Common myeloid progenitor, CD34-positive (primary cell): Measurements from ENCODE around the gene CAPZA3.
"Not testable (repeated sequence)": the region's sequence is repeated elsewhere in the genome, so short reads cannot be mapped to it uniquely, and the experiment has no call there.

ENCODE experiments used
- CTCF ChIA-PET: fragments of 350-600 bp; sonication (Branson Sonifier 250); formaldehyde crosslinking; loops from one replicate; lab custom pipeline; 2021; ENCODE audit warnings: antibody characterized with exemption; lab: Charles Lee
- POLR2A ChIA-PET: fragments of 350-600 bp; sonication (Branson Sonifier 250); formaldehyde crosslinking; loops from one replicate; lab custom pipeline; 2021; ENCODE audit warnings: antibody characterized with exemption; lab: Charles Lee
- DNase-seq, 3 donors: peaks; one replicate each; pipeline versions ENCODE4 v3.0.0 to v3.0.0-alpha.2; 2013
- H3K27ac ChIP-seq, 2 experiments: 1 replicate in 1 of 2; 2 replicates in 1 of 2; pipeline ENCODE4 v1.7.0; 2013; ENCODE audit warnings: inconsistent platforms in 2 of 2, low read length in 2 of 2, mild to moderate bottlenecking in 2 of 2, low read depth in 1 of 2, moderate library complexity in 1 of 2; ENCODE audit not compliant: severe bottlenecking in 2 of 2, insufficient read depth in 1 of 2, poor library complexity in 1 of 2
- H3K27me3 ChIP-seq, 5 experiments: replicated peaks in 2 of 5; 1 replicate in 3 of 5; 2 replicates in 2 of 5; pipeline versions ENCODE4 v1.6.1 to v1.7.0; 2013; ENCODE audit warnings: low read length in 4 of 5, mild to moderate bottlenecking in 2 of 5, moderate library complexity in 2 of 5, inconsistent platforms in 1 of 5; ENCODE audit not compliant: insufficient read depth in 5 of 5, control insufficient read depth in 4 of 5
- H3K36me3 ChIP-seq, 4 experiments: 1 replicate in 2 of 4; 2 replicates in 2 of 4; pipeline versions ENCODE4 v1.6.1 to v1.7.0; 2013; ENCODE audit warnings: low read length in 3 of 4, control low read depth in 1 of 4, mild to moderate bottlenecking in 1 of 4; ENCODE audit not compliant: control insufficient read depth in 4 of 4, insufficient read depth in 4 of 4
- H3K4me1 ChIP-seq, 4 experiments: 1 replicate in 3 of 4; 2 replicates in 1 of 4; pipeline versions ENCODE4 v1.6.1 to v1.7.1; 2013; ENCODE audit warnings: low read length in 3 of 4, mild to moderate bottlenecking in 3 of 4, control low read depth in 1 of 4, inconsistent platforms in 1 of 4, moderate library complexity in 1 of 4; ENCODE audit not compliant: control insufficient read depth in 4 of 4, insufficient read depth in 4 of 4; ENCODE audit errors: control extremely low read depth in 1 of 4
- H3K4me3 ChIP-seq, 7 experiments: 1 replicate in 4 of 7; 2 replicates in 3 of 7; pipeline versions ENCODE4 v1.5.1 to v1.7.0; 2013; ENCODE audit warnings: mild to moderate bottlenecking in 7 of 7, low read length in 6 of 7, moderate library complexity in 6 of 7, inconsistent platforms in 2 of 7, low read depth in 2 of 7, control low read depth in 1 of 7; ENCODE audit not compliant: insufficient read depth in 4 of 7, control insufficient read depth in 1 of 7; ENCODE audit errors: extremely low read depth in 1 of 7
- H3K9me3 ChIP-seq, 5 experiments: 1 replicate in 4 of 5; 2 replicates in 1 of 5; pipeline versions ENCODE4 v1.6.1 to v1.7.1; 2013; ENCODE audit warnings: low read length in 4 of 5, mild to moderate bottlenecking in 2 of 5, inconsistent platforms in 1 of 5, low read depth in 1 of 5, moderate library complexity in 1 of 5; ENCODE audit not compliant: control insufficient read depth in 4 of 5, insufficient read depth in 2 of 5; ENCODE audit errors: control extremely low read depth in 1 of 5
- WGBS: methylation state at CpG from one replicate; pipeline ENCODE4 v1.1.5; 2013; ENCODE audit not compliant: insufficient coverage; 5-methylcytosine and 5-hydroxymethylcytosine counted together

CAPZA3 gene

GRCh38 chr12:18752947-18753346, 15.0 kb downstream of the CAPZA3 start:
- H3K4me3 ChIP-seq = no peak overlapping the region
- no peak overlapping the region for H3K27ac ChIP-seq
- peaks cover 0 to 5% (median 2%) of the 10 kb centered on the region in 4 experiments for H3K4me1 ChIP-seq
- H3K36me3 ChIP-seq = no peaks in the 10 kb centered on the region
- POLR2A ChIA-PET = no interaction called here
- no peaks in the 10 kb centered on the region for H3K9me3 ChIP-seq
- H3K27me3 ChIP-seq = no peaks in the 10 kb centered on the region
- no peak for DNase-seq
- no CpG with 5 or more reads among the region's 1 CpG for WGBS
- CTCF ChIA-PET = no interaction called here

GRCh38 chr12:18753481-18754123, 15.7 kb downstream of the CAPZA3 start:
- ChIA-PET POLR2A (no interaction called here), CTCF (no interaction called here)
- peaks cover 0 to 5% (median 2%) of the 10 kb centered on the region in 4 experiments for H3K4me1 ChIP-seq
- no peaks in the 10 kb centered on the region for H3K9me3 ChIP-seq
- no peak overlapping the region for H3K27ac ChIP-seq
- H3K4me3 ChIP-seq = no peak overlapping the region
- H3K27me3 ChIP-seq = no peaks in the 10 kb centered on the region
- no peak for DNase-seq
- WGBS = 92% methylated on average over 13 of the region's 16 CpGs
- no peaks in the 10 kb centered on the region for H3K36me3 ChIP-seq

GRCh38 chr12:18754124-18754707, 16.3 kb downstream of the CAPZA3 start:
- WGBS = 93% methylated on average over 5 of the region's 6 CpGs
- Histone ChIP-seq H3K9me3 (no peaks in the 10 kb centered on the region), H3K4me3 (no peak overlapping the region), H3K27me3 (no peaks in the 10 kb centered on the region), H3K27ac (no peak overlapping the region), H3K36me3 (no peaks in the 10 kb centered on the region), H3K4me1 (peaks cover 0 to 5% (median 2%) of the 10 kb centered on the region in 4 experiments)
- ChIA-PET POLR2A (no interaction called here), CTCF (no interaction called here)
- no peak for DNase-seq

GRCh38 chr12:18755341-18755740, 17.4 kb downstream of the CAPZA3 start:
- POLR2A ChIA-PET = interaction anchor here (0.6 kb wide), 1 partner anchor 66 kb away, joined by 3 read pairs; no protein-coding TSS in a partner anchor
- Histone ChIP-seq H3K4me3 (no peak overlapping the region), H3K9me3 (peaks cover 0 to 1% (median 0%) of the 10 kb centered on the region in 5 experiments), H3K27ac (no peak overlapping the region), H3K36me3 (no peaks in the 10 kb centered on the region), H3K27me3 (no peaks in the 10 kb centered on the region), H3K4me1 (peaks cover 0 to 5% (median 2%) of the 10 kb centered on the region in 4 experiments)
- CTCF ChIA-PET = no interaction called here
- DNase-seq = peak in 1 of 3 donors; percentile 11
- 88% methylated on average over 1 of the region's 1 CpG for WGBS

GRCh38 chr12:18766479-18766878, 28.6 kb downstream of the CAPZA3 start:
- CTCF ChIA-PET, H3K4me3 ChIP-seq, H3K27ac ChIP-seq, DNase-seq, POLR2A ChIA-PET, H3K27me3 ChIP-seq, H3K4me1 ChIP-seq, H3K36me3 ChIP-seq: not testable (repeated sequence)
- WGBS = no CpG with 5 or more reads among the region's 1 CpG
- H3K9me3 ChIP-seq = peaks cover 0 to 10% (median 3%) of the 10 kb centered on the region in 5 experiments

- H3K9me3 ChIP-seq = peaks cover 0 to 3% (median 0%) of the 10 kb centered on the region in 5 experiments
- H3K4me3 ChIP-seq = no peak overlapping the region
- H3K4me1 ChIP-seq = no peaks in the 10 kb centered on the region
- H3K27ac ChIP-seq = no peak overlapping the region
- no CpG with 5 or more reads among the region's 2 CpGs for WGBS
- no peaks in the 10 kb centered on the region for H3K36me3 ChIP-seq
- no peaks in the 10 kb centered on the region for H3K27me3 ChIP-seq
- POLR2A ChIA-PET = no interaction called here
- CTCF ChIA-PET = no interaction called here
- DNase-seq = no peak
These were observed 44.9 kb downstream of the CAPZA3 start for GRCh38 chr12:18782827-18783226.

GRCh38 chr12:18785465-18785864, 47.5 kb downstream of the CAPZA3 start:
- WGBS = 98% methylated on average over 5 of the region's 8 CpGs
- CTCF ChIA-PET, H3K36me3 ChIP-seq, H3K9me3 ChIP-seq, H3K4me3 ChIP-seq, H3K4me1 ChIP-seq, H3K27me3 ChIP-seq, POLR2A ChIA-PET, DNase-seq, H3K27ac ChIP-seq: not testable (repeated sequence)
